Hepatic stellate cell (primary cell): Measurements from ENCODE around the gene CRIP3.
"Not testable (repeated sequence)": the region's sequence is repeated elsewhere in the genome, so short reads cannot be mapped to it uniquely, and the experiment has no call there.

ENCODE experiments used
- DNase-seq: peaks from one replicate; pipeline ENCODE4 v3.0.0; 2011; ENCODE audit warnings: low spot score

The CRIP3 gene, protein sequence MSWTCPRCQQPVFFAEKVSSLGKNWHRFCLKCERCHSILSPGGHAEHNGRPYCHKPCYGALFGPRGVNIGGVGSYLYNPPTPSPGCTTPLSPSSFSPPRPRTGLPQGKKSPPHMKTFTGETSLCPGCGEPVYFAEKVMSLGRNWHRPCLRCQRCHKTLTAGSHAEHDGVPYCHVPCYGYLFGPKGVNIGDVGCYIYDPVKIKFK

GRCh38 chr6:43308101-43308989 is at the start of gene CRIP3:
CRIP3 (minus strand) TSS chr6:43308826; CDS start chr6:43308792, 34 bp downstream.
- peak; percentile 77 for DNase-seq

- peak; percentile 35 for DNase-seq
Measured at GRCh38 chr6:43355862-43356590, 47.4 kb upstream of the CRIP3 start.

- not testable (repeated sequence) for DNase-seq
Measured at GRCh38 chr6:43351951-43352350, 43.3 kb upstream of the CRIP3 start.

DNA sequence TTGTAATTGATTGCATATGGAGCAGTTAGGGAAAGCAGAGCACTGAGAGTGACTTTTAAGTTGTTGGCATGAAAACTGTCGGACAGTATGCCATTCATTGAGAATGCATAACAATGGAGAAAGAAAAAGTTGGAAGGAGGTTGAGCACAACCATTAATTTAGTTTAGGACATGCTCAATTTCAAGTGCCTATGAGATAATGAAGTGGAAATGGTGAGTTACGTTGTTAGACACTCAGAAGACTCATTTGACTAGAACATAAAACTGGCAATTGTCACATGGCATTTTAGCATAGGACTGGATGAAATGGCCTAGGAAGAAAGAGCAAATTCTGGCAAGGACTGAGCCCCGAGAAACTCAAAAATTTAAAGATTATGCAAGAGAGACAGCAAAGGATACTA is 38.8 kb upstream of the CRIP3 start:
- no peak for DNase-seq

DNA sequence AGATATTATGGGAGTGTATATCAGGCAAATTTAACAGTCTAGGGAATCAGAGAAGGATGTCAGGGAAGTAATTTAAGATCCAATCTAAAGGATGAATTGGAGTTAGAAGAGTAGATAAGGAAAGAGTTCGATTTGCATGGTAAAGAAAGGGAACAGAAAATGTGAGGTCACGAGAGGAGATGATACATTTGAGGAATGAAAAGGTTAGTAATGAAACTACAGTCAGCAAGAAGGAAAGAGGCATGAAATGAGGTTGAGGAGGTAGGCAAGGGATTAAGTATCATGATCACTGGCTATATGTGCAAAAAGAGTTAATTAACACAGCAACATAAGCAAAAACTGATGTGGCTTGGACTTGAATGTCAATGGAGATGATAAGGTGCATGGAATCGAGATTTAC is 38.4 kb upstream of the CRIP3 start:
- no peak for DNase-seq

- not testable (repeated sequence) for DNase-seq
Measured at GRCh38 chr6:43346243-43346642, 37.6 kb upstream of the CRIP3 start.

DNA sequence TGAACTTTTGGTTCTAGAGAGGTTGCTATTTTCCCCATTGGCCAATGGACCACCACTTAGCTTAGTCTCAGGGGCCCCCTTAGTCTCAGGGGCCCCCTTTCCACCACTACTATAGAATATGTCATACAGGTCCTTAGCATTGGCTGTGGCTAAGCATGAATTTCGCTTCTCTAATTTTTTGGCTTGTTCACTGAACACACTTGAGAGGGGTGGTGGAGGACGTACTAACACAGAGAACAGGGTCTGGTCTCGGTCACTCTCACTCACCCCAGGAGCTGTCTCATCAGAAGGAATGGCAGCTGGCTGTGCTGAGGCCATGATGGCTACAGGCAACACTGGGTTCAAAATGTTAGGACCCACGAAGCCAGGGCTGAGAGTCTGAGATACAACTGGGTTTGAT is 30.5 kb upstream of the CRIP3 start:
- DNase-seq, result no peak

- DNase-seq, result no peak
Measured at GRCh38 chr6:43338243-43338642, 29.6 kb upstream of the CRIP3 start.

DNA sequence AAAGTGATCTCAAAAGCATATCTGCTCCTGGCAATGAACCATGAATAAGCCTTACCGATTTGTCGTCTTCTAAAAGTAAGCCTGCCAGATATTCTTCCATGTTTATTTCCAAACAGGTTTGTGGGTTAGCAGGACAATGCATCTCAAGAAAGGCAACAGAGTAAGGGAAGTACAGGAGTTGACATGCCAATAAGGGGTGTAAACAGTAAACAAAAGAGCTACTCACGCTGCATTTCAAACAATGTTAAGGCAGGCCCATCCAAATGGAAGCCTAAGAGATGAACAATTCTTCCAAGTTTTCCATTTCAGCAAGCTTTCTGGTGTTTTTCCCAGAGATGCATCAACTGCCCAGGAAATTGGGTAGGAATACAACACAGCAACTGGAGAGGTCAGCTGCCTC is 27.8 kb upstream of the CRIP3 start:
- DNase-seq, result no peak

GRCh38 chr6:43335469-43335868 is 26.8 kb upstream of the CRIP3 start:
- DNase-seq, result no peak

DNA sequence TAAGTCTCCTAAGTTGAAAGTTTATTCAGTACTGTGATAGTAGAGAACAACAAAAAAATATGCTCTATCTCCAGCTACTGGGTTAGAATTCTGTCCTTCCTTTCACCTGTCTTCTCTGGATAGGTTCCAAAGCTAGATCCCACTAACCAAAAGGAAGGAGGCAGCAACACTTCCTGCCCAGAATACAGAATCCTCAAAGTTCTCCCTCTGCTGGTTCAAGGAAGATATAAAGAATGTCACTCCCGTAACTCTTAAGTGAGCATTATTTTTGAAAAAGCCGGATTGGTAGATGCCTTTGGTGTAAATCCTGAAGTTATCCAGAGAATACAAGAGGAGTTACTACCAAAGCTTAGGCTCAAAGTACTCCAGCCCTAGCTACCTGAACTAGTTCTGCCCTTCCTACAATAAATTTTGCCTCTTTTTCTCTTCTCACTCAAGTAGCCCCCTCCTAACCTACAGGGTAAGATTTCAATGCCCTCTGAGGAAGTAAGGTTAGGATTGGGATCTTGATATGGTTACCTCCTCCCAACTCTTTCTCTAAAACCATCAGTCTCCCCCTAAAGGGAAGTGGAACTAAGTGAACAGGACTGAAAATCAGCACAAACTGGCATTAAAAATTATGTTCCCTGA is 26.0 kb upstream of the CRIP3 start:
- DNase-seq, result peak; percentile 12

DNA sequence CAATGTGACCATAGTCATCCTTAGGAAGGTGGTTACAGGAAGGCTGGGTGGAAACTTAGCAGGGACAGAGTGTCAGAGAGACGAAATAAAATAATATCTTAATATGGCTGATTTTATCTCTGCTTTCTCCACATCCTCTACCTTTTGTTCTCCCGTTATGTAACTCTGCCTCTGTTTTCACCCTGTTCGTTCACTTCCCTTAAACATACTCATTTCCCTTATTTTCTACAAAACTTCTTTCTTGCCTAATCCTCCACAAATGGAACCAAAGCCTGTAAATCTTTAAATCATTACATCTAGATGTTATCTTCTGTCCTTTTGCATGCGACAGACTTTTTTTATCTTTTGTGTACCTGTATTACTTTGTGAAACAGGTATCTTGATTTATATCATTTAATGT is 23.3 kb upstream of the CRIP3 start:
- no peak for DNase-seq

- no peak for DNase-seq
Measured at GRCh38 chr6:43331470-43331869, 22.8 kb upstream of the CRIP3 start.

GRCh38 chr6:43328528-43328927 is 19.9 kb upstream of the CRIP3 start:
- no peak for DNase-seq

GRCh38 chr6:43325876-43326275 is 17.2 kb upstream of the CRIP3 start:
- DNase-seq, result no peak

- DNase-seq, result no peak
Measured at GRCh38 chr6:43318011-43318410, 9.4 kb upstream of the CRIP3 start.

DNA sequence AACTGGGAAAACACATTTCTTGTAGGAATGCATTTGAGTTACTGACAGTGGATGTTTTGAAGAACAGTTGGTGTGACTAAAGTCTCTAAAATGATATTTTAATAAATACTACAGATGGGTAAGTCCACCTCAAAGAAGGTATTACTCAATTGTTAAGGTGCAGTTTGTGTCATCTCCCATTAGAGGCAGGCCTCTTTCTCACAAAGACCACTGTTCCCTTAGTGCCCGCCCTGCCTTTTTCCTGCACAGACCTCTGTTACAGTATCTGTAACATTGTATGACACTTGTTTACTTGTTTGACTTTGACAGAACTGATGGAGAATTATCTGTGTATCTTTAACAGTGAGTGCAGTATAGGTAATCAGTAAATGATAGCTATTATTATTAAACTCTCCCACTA is 5.2 kb upstream of the CRIP3 start:
- DNase-seq, result no peak

DNA sequence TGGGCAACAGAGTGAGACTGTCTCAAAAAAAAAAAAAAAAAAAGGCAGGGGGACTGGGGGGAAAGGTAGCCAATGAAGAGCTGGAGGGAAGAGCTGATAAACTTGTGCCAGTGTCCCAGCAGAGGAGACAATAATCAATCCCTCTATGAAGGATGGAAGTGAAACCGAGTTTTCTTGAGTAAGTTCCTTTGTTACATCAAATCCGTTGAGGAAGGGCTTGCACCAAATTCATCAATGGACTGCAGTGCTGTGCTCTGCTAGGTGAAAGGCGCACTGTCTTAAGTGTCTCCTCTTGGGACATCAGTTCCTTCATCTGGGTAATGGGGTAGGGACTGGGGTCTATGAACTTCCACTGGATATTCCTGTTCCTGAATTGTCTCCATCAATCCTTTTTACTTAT is 3.0 kb upstream of the CRIP3 start:
- no peak for DNase-seq

GRCh38 chr6:43310624-43311023 is 2.0 kb upstream of the CRIP3 start:
- no peak for DNase-seq

DNA sequence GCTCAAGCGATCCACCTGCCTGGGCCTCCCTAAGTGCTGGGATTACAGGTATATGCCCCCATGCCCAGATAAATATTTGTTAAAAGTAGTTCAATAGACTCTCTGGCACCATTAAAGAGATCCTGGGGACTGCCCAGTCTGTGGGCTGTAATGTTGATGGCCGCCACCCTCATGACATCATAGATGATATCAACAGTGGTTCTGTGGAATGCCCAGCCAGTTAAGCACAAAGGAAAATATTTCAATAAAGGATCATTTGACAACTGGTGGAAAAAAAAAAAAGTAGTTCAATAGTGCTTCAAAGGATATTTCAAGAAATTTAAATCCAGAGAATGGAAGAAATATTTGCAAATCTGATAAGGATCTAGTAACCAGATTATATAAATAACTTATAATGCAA is 1.5 kb upstream of the CRIP3 start:
- DNase-seq, result no peak

GRCh38 chr6:43308990-43309477 is 408 bp upstream of the CRIP3 start:
- no peak for DNase-seq

- DNase-seq, result no peak
Measured at GRCh38 chr6:43307451-43308100, 1.1 kb downstream of the CRIP3 start.
